T-helper 9 cell (primary cell): ENCODE measurements around the gene TLR3.

ENCODE experiments used
- DNase-seq: peaks from one replicate; pipeline ENCODE4 v3.0.0-alpha.2; 2020

TLR3 gene

DNA sequence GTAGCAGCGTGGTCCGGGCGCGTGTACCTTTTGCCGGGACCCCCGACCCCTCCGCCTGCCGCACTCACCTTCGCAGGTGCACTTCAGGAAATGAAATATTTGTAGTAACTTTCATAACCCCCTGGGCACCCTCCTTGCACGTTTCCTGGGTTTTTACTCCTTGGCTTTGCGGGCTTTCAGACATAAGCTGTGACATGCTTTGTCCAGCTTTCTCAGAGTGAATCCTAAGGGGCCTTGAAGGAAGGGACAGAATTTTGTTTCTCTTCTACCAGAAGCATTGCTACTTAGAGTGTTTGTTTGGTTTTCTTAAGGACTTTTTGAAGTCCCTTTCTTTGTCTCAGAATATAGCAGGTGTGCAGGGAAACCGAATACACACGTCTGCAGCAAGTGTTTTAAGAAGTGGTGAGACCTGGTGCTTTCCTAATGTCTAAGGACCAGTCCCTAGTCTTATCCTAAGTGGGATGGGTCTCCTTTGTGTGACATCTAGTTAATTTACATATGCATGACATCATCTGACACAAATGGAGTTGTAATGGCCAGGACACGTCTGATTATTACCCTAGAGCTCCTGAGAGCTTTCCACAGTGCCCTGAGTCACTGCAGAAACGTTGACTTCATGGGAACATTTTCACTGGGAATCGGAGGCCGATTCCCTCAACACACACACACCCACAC, 36.8 kb downstream of the TLR3 start:
- no peak for DNase-seq

DNA sequence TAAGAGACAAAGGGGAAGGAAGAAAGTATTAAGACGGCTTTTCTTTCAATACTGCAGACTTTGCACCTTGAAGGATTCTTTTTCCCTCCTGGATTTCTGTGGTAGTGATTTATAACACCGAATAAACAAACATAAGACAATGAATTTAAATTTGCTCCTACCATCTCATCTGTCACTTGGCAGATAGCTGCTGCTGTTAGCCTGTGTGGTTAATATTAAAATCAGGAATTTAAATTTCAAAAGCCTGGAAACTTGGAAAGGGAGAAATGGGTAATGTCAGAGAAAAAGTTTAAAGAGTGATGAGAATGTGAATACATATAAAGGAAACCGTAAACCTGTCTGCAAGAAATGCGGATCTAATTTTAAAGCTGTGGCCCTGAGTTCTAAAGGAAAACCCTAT, 39.0 kb downstream of the TLR3 start:
- DNase-seq, result no peak

DNA sequence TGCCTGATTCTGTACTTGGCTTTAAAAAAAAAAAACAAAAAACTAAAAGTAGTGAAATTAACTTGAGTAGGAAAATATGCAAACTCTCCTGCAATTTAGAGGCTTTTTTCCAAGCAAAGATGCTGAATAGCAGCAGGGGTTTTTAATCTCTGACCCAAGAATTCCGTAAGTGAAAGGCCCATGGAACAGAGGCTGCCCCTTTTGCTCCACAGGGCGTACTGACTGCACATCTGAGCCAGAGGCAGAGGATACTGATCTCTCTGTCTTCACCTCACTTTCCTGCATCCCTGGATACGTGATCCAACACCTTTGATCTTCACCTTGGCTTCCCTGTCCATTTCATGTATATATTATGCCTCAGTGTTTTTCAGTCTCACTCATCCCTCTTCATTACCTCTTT, 39.4 kb downstream of the TLR3 start:
- no peak for DNase-seq

DNA sequence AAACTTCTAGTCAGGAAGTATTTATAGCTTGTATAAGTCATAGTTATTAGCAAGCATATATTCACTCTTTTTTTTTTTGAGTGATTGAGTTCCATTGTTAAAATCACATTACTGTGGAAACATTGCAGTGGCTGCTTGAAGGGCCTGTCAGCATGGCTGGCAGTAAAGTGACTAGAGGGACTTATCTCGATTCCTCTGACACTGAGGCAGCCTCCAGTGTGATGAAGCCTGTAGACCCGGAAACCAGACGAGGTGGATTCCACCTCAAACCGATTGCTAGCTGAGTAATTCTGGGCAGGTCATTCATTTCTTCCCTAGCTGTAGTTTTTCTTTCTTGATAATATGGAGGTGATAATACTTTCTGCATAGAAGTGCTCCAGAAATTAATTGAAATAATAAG, 40.3 kb downstream of the TLR3 start:
- no peak for DNase-seq

DNA sequence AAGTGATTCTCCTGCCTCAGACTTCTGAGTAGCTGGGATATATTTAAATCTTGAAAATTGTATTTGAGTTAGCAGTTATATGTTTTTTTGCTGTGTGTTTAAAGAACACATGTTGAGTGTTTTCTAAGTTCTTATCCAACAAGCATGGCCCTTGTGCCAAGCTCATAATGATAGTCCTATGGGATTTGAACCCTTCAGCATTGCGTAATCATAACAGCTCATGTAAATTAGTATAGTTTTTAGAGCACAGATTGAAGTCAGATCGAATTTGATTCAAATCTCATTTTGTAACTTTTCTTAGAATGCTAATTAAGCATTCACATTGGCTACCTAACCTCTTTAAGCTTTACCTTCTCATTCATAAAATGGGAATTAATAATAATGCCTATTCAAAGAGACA, 47.7 kb downstream of the TLR3 start:
- DNase-seq, result no peak

DNA sequence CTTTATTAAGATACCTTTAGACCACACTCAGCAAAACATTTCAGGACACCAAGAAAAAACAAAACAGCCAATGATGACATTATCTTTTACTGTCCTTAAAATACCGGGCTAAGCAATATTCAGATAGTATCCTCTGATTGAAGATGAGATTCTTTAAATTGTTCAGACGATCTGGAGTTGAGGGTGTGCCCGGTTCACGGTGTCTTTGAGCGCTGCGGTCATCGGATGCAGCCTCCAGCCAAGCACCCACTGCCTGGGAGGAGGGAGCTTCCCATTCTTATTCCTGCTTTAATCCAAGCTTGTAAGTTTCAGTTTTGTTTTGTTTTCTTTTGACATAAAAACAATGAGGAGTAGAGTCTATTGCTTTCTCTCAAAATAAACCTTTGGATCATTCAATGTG, 49.6 kb downstream of the TLR3 start:
- DNase-seq, result no peak

DNA sequence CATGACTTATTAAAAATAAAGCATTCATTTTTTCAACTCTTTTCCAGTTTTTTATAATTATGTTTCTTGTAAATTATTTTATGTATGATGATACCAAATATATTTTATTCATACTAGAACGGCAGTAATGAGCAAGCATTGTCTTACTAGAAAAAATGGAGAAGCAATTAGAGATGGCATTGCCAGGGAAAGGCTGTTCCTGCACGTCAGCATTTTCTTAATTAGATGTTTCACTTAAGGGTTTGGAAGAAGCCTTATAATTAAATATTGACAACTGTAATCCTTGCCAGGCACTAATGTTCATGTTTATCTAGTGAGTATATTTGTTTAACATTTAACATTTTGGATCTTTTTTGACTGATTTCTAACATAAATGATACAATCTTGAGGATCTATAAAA, 52.1 kb downstream of the TLR3 start:
- DNase-seq, result no peak

DNA sequence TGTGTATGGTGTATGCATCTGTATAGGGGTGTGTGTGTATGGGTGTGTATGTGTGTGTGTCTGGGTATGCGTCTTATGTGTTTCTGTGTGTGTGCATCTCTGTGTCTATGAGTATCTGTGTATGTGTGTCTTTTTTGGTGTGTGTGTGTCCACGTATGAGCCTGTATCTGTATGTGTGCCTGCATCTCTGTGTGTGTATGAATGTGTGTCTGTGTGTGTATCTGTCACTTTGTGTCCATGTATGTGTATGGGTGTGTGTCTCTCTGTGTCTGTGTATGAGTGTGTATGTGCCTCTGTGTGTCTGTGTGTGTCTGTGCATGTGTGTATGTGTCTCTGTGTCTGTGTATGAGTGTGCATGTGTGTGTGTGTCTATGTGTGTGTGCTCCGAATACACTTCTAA, 59.9 kb downstream of the TLR3 start:
- DNase-seq, result no peak

DNA sequence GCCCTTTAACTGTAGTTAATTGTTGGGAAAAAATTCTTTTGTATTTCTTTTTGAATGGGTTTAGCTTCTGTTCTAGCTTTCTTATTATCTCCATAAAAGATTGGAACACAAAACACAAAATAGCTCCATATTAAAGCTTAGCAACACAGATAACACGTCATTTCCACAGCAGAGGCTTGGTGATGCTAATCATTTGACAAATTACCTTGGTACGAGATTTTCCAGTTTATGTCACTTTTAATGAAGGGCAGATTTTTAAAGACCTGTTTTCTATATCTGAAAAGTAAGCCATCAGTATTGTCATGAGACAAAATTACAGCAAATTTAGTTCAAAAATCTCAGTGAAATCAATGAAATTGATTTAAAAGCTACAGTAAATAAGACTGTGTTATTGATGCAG, 63.0 kb downstream of the TLR3 start:
- no peak for DNase-seq

DNA sequence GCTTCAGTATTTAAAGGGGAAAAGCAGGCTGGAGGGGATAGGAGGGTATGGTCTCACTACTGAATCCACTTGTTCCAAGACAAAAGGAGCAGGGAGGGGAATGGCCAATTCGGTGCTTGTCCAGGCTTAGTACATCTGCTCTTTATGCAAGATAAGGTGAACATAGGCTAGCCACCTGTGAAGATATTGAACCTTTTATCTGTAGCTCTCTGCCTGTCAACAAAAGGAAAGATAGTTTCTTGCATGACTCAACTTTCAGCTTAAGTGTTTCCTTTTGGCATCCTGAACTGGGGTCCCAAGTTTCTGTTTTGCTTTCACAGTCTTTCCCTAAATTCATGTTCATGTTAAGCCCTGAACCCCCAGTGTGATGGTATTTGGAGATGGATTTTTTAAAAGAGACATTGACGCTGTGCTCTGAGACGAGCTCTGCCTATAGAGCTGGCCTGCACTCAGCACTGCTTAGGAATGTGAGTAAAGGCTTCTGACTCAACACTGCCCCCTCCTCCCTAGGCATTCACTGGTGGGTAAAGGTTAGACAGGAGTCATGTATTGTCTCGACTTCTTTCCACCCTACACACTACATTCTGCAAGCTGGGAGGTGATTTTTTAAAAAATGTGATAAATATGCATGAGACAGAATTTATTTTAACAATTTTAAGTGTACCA, 63.8 kb downstream of the TLR3 start:
- DNase-seq, result no peak

DNA sequence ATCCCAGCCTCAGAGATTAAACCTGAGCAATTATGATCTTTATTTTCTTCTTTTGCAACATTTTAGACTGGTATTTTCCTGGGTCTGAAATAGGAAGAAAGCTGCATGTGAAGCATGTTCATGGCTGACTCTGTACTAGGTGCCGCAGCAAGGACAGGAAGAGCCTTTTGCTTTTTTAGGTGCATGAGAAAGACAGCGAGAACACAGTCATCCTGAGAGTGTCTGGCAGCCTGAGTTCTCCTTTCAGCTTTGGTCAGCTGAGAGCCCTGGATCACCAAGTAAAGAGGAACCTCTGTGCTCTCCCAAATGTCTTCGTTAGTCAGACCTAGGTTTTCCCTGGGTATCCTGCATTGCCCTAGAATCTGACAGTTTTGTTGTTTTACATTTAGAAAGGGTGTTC, 65.3 kb downstream of the TLR3 start:
- no peak for DNase-seq

DNA sequence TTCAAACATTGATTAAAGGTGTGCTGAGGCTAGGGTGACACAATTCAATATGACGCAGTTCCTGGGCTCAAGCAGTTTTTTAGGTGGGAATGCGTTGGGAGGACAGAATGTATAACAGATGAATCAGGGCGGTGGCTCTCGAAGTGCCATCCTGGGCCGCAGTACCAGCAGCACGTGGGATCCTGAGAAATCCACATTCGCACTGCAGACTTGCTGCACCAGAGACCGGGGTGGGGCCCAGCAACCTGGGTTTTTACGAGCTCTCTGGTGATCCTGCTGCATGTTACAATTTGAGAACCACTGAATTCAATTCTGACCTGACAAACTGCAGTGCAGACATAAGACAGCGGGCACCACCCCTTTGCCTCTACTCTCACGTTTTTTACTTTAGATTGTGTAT, 65.9 kb downstream of the TLR3 start:
- DNase-seq, result no peak

DNA sequence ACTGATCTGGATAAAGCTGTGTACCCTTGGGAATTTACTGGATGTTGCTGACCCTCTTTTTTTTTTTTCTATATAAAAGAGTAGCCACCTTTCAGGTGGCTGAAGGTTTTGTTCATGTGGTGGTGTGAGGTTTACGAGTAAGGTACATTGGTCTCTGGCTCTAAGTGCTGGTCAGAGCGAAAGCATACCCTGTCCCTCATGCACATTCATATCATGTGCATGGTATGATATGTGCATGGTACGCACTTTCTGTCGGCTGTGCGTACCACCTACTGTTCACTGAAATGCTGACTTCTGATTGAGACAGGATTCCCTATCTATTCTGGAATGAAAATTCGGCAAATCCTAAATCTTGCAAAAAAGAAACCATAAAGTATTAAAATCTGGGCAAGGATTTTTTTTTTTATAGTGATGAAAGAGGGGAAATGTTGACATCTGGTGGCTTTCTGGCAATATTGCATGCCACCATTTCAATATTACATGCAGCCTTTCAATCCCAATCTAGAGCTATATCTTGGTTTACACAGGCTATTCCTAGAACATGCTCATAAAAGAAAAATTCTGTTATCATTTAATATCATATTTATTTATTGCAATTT, 68.3 kb downstream of the TLR3 start:
- DNase-seq, result no peak
